Globus pallidus (tissue), 1 donor: ENCODE data around the gene OBSCN.
"Not testable (repeated sequence)": the region's sequence is repeated elsewhere in the genome, so short reads cannot be mapped to it uniquely, and the experiment has no call there.

ENCODE experiments used
- DNase-seq: peaks from one replicate; pipeline ENCODE4 v3.0.0-alpha.2; 2015; ENCODE audit warnings: low spot score

Gene OBSCN

GRCh38 chr1:228228601-228229074, 20.8 kb downstream of the OBSCN start:
- no peak for DNase-seq

- DNase-seq, result no peak
These were observed 23.3 kb downstream of the OBSCN start for GRCh38 chr1:228231189-228231588.

- DNase-seq, result no peak
These were observed 25.3 kb downstream of the OBSCN start for GRCh38 chr1:228233136-228233535.

- no peak for DNase-seq
These were observed 27.1 kb downstream of the OBSCN start for GRCh38 chr1:228234921-228235320.

GRCh38 chr1:228236744-228237143, 28.9 kb downstream of the OBSCN start:
- DNase-seq, result no peak

- no peak for DNase-seq
These were observed 30.2 kb downstream of the OBSCN start for GRCh38 chr1:228238007-228238406.

GRCh38 chr1:228238461-228238860, 30.6 kb downstream of the OBSCN start:
- DNase-seq, result no peak

- no peak for DNase-seq
These were observed 32.8 kb downstream of the OBSCN start for GRCh38 chr1:228240411-228241240.

- no peak for DNase-seq
These were observed 33.4 kb downstream of the OBSCN start for GRCh38 chr1:228241259-228241658.

- no peak for DNase-seq
These were observed 34.6 kb downstream of the OBSCN start for GRCh38 chr1:228242409-228242808.

GRCh38 chr1:228243093-228243492, 35.2 kb downstream of the OBSCN start:
- no peak for DNase-seq

GRCh38 chr1:228243989-228244388, 36.1 kb downstream of the OBSCN start:
- DNase-seq, result not testable (repeated sequence)

GRCh38 chr1:228245111-228245510, 37.3 kb downstream of the OBSCN start:
- no peak for DNase-seq

GRCh38 chr1:228246216-228246900, 38.5 kb downstream of the OBSCN start:
- no peak for DNase-seq

- DNase-seq, result no peak
These were observed 41.9 kb downstream of the OBSCN start for GRCh38 chr1:228249513-228250305.

- DNase-seq, result not testable (repeated sequence)
These were observed 44.6 kb downstream of the OBSCN start for GRCh38 chr1:228252476-228252875.

GRCh38 chr1:228256626-228257375, 49.0 kb downstream of the OBSCN start:
- DNase-seq, result no peak

GRCh38 chr1:228258486-228258885, 50.6 kb downstream of the OBSCN start:
- DNase-seq, result no peak

- no peak for DNase-seq
These were observed 51.6 kb downstream of the OBSCN start for GRCh38 chr1:228259368-228259894.

- DNase-seq, result no peak
These were observed 52.1 kb downstream of the OBSCN start for GRCh38 chr1:228259951-228260350.

GRCh38 chr1:228261706-228262105, 53.9 kb downstream of the OBSCN start:
- no peak for DNase-seq
